Chondrocyte (in vitro differentiated cells): Measurements from ENCODE around the gene CACNG3. TPM values are rescaled to one million over a fixed set of nuclear protein-coding genes. Genes with fewer than 3 reads are reported as not detected.

Experiments
- DNase-seq: peaks from one replicate; pipeline ENCODE4 v3.0.0; 2021; ENCODE audit warnings: mixed read lengths, low spot score
- H3K27ac Mint-ChIP-seq: one replicate; pipeline ENCODE4 v1.8.0; 2021; ENCODE audit warnings: mild to moderate bottlenecking, moderate library complexity, mixed read lengths; ENCODE audit not compliant: unreplicated experiment
- H3K27me3 Mint-ChIP-seq: 2 replicates; pipeline ENCODE4 v1.8.0; 2021; ENCODE audit warnings: low read depth, mixed read lengths
- H3K36me3 Mint-ChIP-seq: 2 replicates; pipeline ENCODE4 v1.8.0; 2021; ENCODE audit warnings: low read depth, mixed read lengths
- H3K4me1 Mint-ChIP-seq: 2 replicates; pipeline ENCODE4 v1.8.0; 2021; ENCODE audit warnings: low read depth, mild to moderate bottlenecking, mixed read lengths
- H3K4me3 Mint-ChIP-seq: one replicate; pipeline ENCODE4 v1.8.0; 2021; ENCODE audit warnings: mild to moderate bottlenecking, moderate library complexity, mixed read lengths; ENCODE audit not compliant: unreplicated experiment
- H3K9me3 Mint-ChIP-seq: 2 replicates; pipeline ENCODE4 v1.8.0; 2021; ENCODE audit warnings: low read depth, mixed read lengths
- CTCF ChIP-seq: fragments of 200-600 bp; sonication (generic); IDR thresholded peaks from 2 replicates; pipeline ENCODE4 v1.5.0; 2021; ENCODE audit warnings: antibody characterized with exemption, mild to moderate bottlenecking, moderate library complexity
- total RNA-seq: library from RNA; stranded (reverse); gene quantifications from 3 replicates; pipeline ENCODE4 v1.2.1, GENCODE V29; 2021

Gene CACNG3
- total RNA-seq, 1 donor from 2014 or later, result not detected

GRCh38 chr16:24275413-24275812, 19.3 kb downstream of the CACNG3 start:
- H3K4me1 Mint-ChIP-seq, result no peaks in the 10 kb centered on the region
- H3K27ac Mint-ChIP-seq, result no peak overlapping the region
- no peaks in the 10 kb centered on the region for H3K36me3 Mint-ChIP-seq
- TF ChIP-seq CTCF, result no peak
- DNase-seq, result no peak
- peaks cover 21% of the 10 kb centered on the region for H3K9me3 Mint-ChIP-seq
- H3K27me3 Mint-ChIP-seq, result no peaks in the 10 kb centered on the region
- H3K4me3 Mint-ChIP-seq, result no peak overlapping the region

- Mint-ChIP-seq H3K4me3 (no peak overlapping the region), H3K9me3 (peaks cover 18% of the 10 kb centered on the region), H3K36me3 (no peaks in the 10 kb centered on the region), H3K4me1 (no peaks in the 10 kb centered on the region), H3K27me3 (no peaks in the 10 kb centered on the region), H3K27ac (no peak overlapping the region)
- no peak for DNase-seq
- TF ChIP-seq CTCF, result no peak
Observed at GRCh38 chr16:24279982-24280515, 23.9 kb downstream of the CACNG3 start.

GRCh38 chr16:24281466-24281865, 25.3 kb downstream of the CACNG3 start:
- Mint-ChIP-seq H3K4me1 (no peaks in the 10 kb centered on the region), H3K36me3 (no peaks in the 10 kb centered on the region), H3K27me3 (no peaks in the 10 kb centered on the region), H3K27ac (no peak overlapping the region), H3K4me3 (no peak overlapping the region), H3K9me3 (peaks cover 12% of the 10 kb centered on the region)
- no peak for TF ChIP-seq CTCF
- DNase-seq, result no peak

- Mint-ChIP-seq H3K9me3 (peaks cover 5% of the 10 kb centered on the region), H3K27ac (no peak overlapping the region), H3K27me3 (no peaks in the 10 kb centered on the region), H3K36me3 (no peaks in the 10 kb centered on the region), H3K4me3 (no peak overlapping the region), H3K4me1 (no peaks in the 10 kb centered on the region)
- no peak for TF ChIP-seq CTCF
- DNase-seq, result no peak
Observed at GRCh38 chr16:24282141-24282540, 26.0 kb downstream of the CACNG3 start.

- no peak overlapping the region for H3K4me3 Mint-ChIP-seq
Observed at GRCh38 chr16:24286741-24287405, 30.7 kb downstream of the CACNG3 start.

More at GRCh38 chr16:24286741-24287405, 30.7 kb downstream of the CACNG3 start:
- Mint-ChIP-seq H3K27me3 (no peaks in the 10 kb centered on the region), H3K4me1 (no peaks in the 10 kb centered on the region), H3K27ac (no peak overlapping the region), H3K36me3 (no peaks in the 10 kb centered on the region), H3K9me3 (peaks cover 6% of the 10 kb centered on the region)
- no peak for DNase-seq
- no peak for TF ChIP-seq CTCF
